ENCODE measurements around the gene ENG. TPM values are rescaled to one million over a fixed set of nuclear protein-coding genes. Genes with fewer than 3 reads are reported as not detected.
"Not testable (repeated sequence)": the region's sequence is repeated elsewhere in the genome, so short reads cannot be mapped to it uniquely, and the experiment has no call there.

The ENG gene
- total RNA-seq, 1 experiment from 2014 or later: 0.76 TPM

- H3K27ac ChIP-seq (ENCODE audit: low read depth, low read length): no peak overlapping the region
These were observed 7.8 kb downstream of the ENG start for GRCh38 chr9:127846443-127847177.

GRCh38 chr9:127845619-127846018 lies 8.8 kb downstream of the ENG start:
- DNase-seq (ENCODE audit: low read depth, low spot score); H3K4me1 ChIP-seq (ENCODE audit: control insufficient read depth in 1 of 2, insufficient read depth in 2 of 2, low read length in 2 of 2); ATAC-seq; H3K9me2 ChIP-seq (ENCODE audit: insufficient read depth); H4K20me1 ChIP-seq (ENCODE audit: insufficient read depth); H3K9ac ChIP-seq (ENCODE audit: low read length); H3K79me2 ChIP-seq (ENCODE audit: insufficient read depth, low read length); BruUV-seq (replicated peaks); H2AFZ ChIP-seq (ENCODE audit: low read depth, low read length, poor library complexity, severe bottlenecking); H3K27me3 ChIP-seq (ENCODE audit: insufficient read depth, low read length); H3K27ac ChIP-seq (ENCODE audit: low read depth, low read length); H3K4me2 ChIP-seq (ENCODE audit: low read length); intact Hi-C loops (cut with micrococcal nuclease); POLR2A ChIA-PET; RAD21 ChIA-PET (ENCODE audit: low non-redundant PET in 1 of 2, low total read pairs in 2 of 2, uncharacterized antibody in 2 of 2, unreplicated experiment in 2 of 2); H3K4me3 ChIP-seq (replicated peaks in 1 of 2; ENCODE audit: low read depth in 1 of 2, low read length in 2 of 2); H3K36me3 ChIP-seq (ENCODE audit: control insufficient read depth in 1 of 2, insufficient read depth in 2 of 2, low read length in 2 of 2): not testable (repeated sequence)
- peaks cover 3 to 11% of the 10 kb centered on the region in 2 experiments; a peak in 2 of 4 replicates for H3K9me3 ChIP-seq (ENCODE audit: control insufficient read depth in 1 of 2, insufficient read depth in 1 of 2, low read depth in 1 of 2, low read length in 2 of 2)
- CTCF ChIA-PET: interaction anchor here (1.0 kb wide), 1 partner anchor 24 kb away, joined by 3 read pairs; no protein-coding TSS in a partner anchor

More at GRCh38 chr9:127846443-127847177, 7.8 kb downstream of the ENG start:
- no peaks in the 10 kb centered on the region for H3K4me1 ChIP-seq (ENCODE audit: control insufficient read depth in 1 of 2, insufficient read depth in 2 of 2, low read length in 2 of 2)
- peaks cover 3 to 11% of the 10 kb centered on the region in 2 experiments; a peak in 2 of 4 replicates for H3K9me3 ChIP-seq (ENCODE audit: control insufficient read depth in 1 of 2, insufficient read depth in 1 of 2, low read depth in 1 of 2, low read length in 2 of 2)
- H3K4me2 ChIP-seq (ENCODE audit: low read length): no peak overlapping the region
- TF ChIP-seq FOSL1 (IDR thresholded peaks at IDR 0.05; ENCODE audit: low read depth) (no peak), ZNF274 (IDR thresholded peaks at IDR 0.05; ENCODE audit: low read depth, low read length) (no peak), ZFX (IDR thresholded peaks at IDR 0.05) (no peak), CTCF (IDR thresholded peaks at IDR 0.05 in 2 of 3, conservative IDR thresholded peaks at IDR 0.05 in 1 of 3; ENCODE audit: borderline replicate concordance in 1 of 3, insufficient read depth in 1 of 3, low read depth in 2 of 3, low read length in 2 of 3) (no peak), MAX (IDR thresholded peaks at IDR 0.05) (no peak), SIN3A (IDR thresholded peaks at IDR 0.05; ENCODE audit: low read depth) (no peak), EGR1 (IDR thresholded peaks at IDR 0.05; ENCODE audit: low read depth) (no peak), ZBTB33 (IDR thresholded peaks at IDR 0.05; ENCODE audit: extremely low read depth, insufficient replicate concordance, low read length) (no peak)
- no peak overlapping the region for H3K4me3 ChIP-seq (replicated peaks in 1 of 2; ENCODE audit: low read depth in 1 of 2, low read length in 2 of 2)
- DNase-seq (ENCODE audit: low read depth, low spot score) (no peak), ATAC-seq (no peak)
- RAD21 ChIA-PET (ENCODE audit: low non-redundant PET in 1 of 2, low total read pairs in 2 of 2, uncharacterized antibody in 2 of 2, unreplicated experiment in 2 of 2): no interaction called here
- CTCF ChIA-PET: no interaction called here
- no peaks in the 10 kb centered on the region for H3K9me2 ChIP-seq (ENCODE audit: insufficient read depth)
- POLR2A ChIA-PET: no interaction called here
- no peaks in the 10 kb centered on the region for H3K27me3 ChIP-seq (ENCODE audit: insufficient read depth, low read length)
- intact Hi-C loops (cut with micrococcal nuclease): no loop called here
- H3K79me2 ChIP-seq (ENCODE audit: insufficient read depth, low read length): no peaks in the 10 kb centered on the region
- no TSS peak for BruUV-seq (replicated peaks)
- H3K36me3 ChIP-seq (ENCODE audit: control insufficient read depth in 1 of 2, insufficient read depth in 2 of 2, low read length in 2 of 2): no peaks in the 10 kb centered on the region
- H2AFZ ChIP-seq (ENCODE audit: low read depth, low read length, poor library complexity, severe bottlenecking): no peak overlapping the region
- no peaks in the 10 kb centered on the region for H4K20me1 ChIP-seq (ENCODE audit: insufficient read depth)
- no peak overlapping the region for H3K9ac ChIP-seq (ENCODE audit: low read length)
